Fibroblast of the aortic adventitia (primary cell): ENCODE results near the gene RAB40B. TPM values are rescaled to one million over a fixed set of nuclear protein-coding genes. Genes with fewer than 3 reads are reported as not detected.
A peak's percentile ranks its signal among the peaks of the same experiment; 100 is the strongest.

ENCODE experiments used
- DNase-seq: peaks from one replicate; pipeline ENCODE4 v3.0.0-alpha.2; 2010; ENCODE audit warnings: low read depth
- H3K4me3 ChIP-seq: 2 replicates; pipeline ENCODE4 v1.5.1; 2011; ENCODE audit warnings: low read depth, mild to moderate bottlenecking, control low read depth, low read length, moderate library complexity
- CTCF ChIP-seq: IDR thresholded peaks from 2 replicates; pipeline ENCODE4 v1.5.1; 2011; ENCODE audit warnings: mild to moderate bottlenecking, low read length, control low read depth, inconsistent platforms; ENCODE audit not compliant: insufficient read depth
- total RNA-seq: library from RNA; depleted of rRNA; stranded (reverse); fragments of >200 nt; gene quantifications from 2 replicates; pipeline ENCODE4 v1.2.3, GENCODE V29; 2012; ENCODE audit warnings: low replicate concordance

Gene RAB40B
- total RNA-seq, 1 donor: 8.4 TPM

GRCh38 chr17:82614095-82614631, 84.3 kb downstream of the RAB40B start:
- TF ChIP-seq CTCF: no peak
- DNase-seq: no peak
- no peak overlapping the region for H3K4me3 ChIP-seq

GRCh38 chr17:82613283-82614094, 85.0 kb downstream of the RAB40B start:
- no peak for DNase-seq
- H3K4me3 ChIP-seq: no peak overlapping the region
- no peak for TF ChIP-seq CTCF

- no peak for TF ChIP-seq CTCF
- no peak overlapping the region for H3K4me3 ChIP-seq
- peak; percentile 46 for DNase-seq
These were observed 87.1 kb downstream of the RAB40B start for GRCh38 chr17:82611140-82612058.

GRCh38 chr17:82609655-82610054, 88.8 kb downstream of the RAB40B start:
- no peak for DNase-seq
- TF ChIP-seq CTCF: no peak
- no peak overlapping the region for H3K4me3 ChIP-seq

- no peak overlapping the region for H3K4me3 ChIP-seq
- no peak for DNase-seq
- TF ChIP-seq CTCF: no peak
These were observed 89.7 kb downstream of the RAB40B start for GRCh38 chr17:82608816-82609215.

- H3K4me3 ChIP-seq: no peak overlapping the region
- TF ChIP-seq CTCF: no peak
- DNase-seq: no peak
These were observed 92.4 kb downstream of the RAB40B start for GRCh38 chr17:82605939-82606600.
